GM12878 (cell line): ENCODE measurements around the gene RPL31.

Source experiments
- MTA3 ChIP-seq: IDR thresholded peaks from 2 replicates; pipeline ENCODE4 v1.6.1; 2012; ENCODE audit warnings: low read length, inconsistent platforms, borderline replicate concordance
- SMAD1 ChIP-seq: fragments of 450-650 bp; IDR thresholded peaks from 2 replicates; pipeline ENCODE4 v1.6.1; 2018; ENCODE audit warnings: mild to moderate bottlenecking, low read depth; ENCODE audit not compliant: partially characterized antibody
- TF ChIP-seq, protein P1 (sequence below): fragments of 450-650 bp; IDR thresholded peaks from 2 replicates; pipeline ENCODE4 v1.6.1; 2016; ENCODE audit warnings: mild to moderate bottlenecking
- TF ChIP-seq, protein P2 (sequence below), 3 experiments: IDR thresholded peaks in 2 of 3; conservative IDR thresholded peaks in 1 of 3; 2 replicates each; pipeline ENCODE4 v1.5.1; 2011; ENCODE audit warnings: low read depth in 3 of 3, low read length in 3 of 3, mild to moderate bottlenecking in 3 of 3, control low read depth in 2 of 3, moderate library complexity in 2 of 3, inconsistent platforms in 1 of 3, mixed read lengths in 1 of 3; ENCODE audit not compliant: control insufficient read depth in 2 of 3, insufficient read depth in 1 of 3; ENCODE audit errors: extremely low read depth in 1 of 3

DNA sequence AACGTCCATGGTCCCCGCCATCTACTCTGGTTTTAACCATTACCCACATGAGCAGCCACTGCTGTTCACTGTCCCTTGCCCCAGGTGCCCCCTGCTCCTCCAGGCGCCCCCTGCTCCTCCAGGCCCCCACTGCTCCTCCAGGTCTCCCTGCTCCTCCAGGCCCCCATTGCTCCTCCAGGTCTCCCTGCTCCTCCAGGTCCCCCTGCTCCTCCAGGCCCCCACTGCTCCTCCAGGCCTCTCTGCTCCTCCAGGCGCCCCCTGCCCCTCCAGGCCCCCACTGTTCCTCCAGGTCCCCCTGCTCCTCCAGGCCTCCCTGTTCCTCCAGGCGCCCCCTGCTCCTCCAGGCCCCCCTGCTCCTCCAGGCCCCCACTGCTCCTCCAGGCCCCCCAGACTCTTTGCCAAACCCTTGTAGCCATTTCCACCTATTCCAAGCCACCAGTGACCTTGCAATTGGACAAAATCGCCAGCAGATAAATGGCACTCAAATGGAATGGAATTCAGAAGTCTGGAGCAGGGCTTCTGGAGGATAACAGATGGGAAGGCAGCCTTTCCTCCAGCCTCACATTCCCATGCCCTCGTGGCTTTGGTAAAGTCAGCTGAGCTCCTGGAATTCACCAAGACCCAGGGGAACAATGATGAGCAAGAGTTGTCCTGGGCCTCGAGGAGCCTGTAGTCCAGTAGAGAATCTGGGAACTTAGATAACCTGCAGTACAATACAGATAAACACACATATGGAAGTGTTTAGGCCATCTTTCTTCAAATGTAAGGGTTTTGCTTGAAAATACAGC, 13.3 kb upstream of the RPL31 start:
- TF ChIP-seq, protein P1, sequence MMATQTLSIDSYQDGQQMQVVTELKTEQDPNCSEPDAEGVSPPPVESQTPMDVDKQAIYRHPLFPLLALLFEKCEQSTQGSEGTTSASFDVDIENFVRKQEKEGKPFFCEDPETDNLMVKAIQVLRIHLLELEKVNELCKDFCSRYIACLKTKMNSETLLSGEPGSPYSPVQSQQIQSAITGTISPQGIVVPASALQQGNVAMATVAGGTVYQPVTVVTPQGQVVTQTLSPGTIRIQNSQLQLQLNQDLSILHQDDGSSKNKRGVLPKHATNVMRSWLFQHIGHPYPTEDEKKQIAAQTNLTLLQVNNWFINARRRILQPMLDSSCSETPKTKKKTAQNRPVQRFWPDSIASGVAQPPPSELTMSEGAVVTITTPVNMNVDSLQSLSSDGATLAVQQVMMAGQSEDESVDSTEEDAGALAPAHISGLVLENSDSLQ: no peak
- TF ChIP-seq MTA3 (no peak), SMAD1 (no peak)
- TF ChIP-seq, protein P2, sequence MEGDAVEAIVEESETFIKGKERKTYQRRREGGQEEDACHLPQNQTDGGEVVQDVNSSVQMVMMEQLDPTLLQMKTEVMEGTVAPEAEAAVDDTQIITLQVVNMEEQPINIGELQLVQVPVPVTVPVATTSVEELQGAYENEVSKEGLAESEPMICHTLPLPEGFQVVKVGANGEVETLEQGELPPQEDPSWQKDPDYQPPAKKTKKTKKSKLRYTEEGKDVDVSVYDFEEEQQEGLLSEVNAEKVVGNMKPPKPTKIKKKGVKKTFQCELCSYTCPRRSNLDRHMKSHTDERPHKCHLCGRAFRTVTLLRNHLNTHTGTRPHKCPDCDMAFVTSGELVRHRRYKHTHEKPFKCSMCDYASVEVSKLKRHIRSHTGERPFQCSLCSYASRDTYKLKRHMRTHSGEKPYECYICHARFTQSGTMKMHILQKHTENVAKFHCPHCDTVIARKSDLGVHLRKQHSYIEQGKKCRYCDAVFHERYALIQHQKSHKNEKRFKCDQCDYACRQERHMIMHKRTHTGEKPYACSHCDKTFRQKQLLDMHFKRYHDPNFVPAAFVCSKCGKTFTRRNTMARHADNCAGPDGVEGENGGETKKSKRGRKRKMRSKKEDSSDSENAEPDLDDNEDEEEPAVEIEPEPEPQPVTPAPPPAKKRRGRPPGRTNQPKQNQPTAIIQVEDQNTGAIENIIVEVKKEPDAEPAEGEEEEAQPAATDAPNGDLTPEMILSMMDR (IDR thresholded peaks at IDR 0.05 in 2 of 3, conservative IDR thresholded peaks at IDR 0.05 in 1 of 3; ENCODE audit: control insufficient read depth in 2 of 3, extremely low read depth in 1 of 3, insufficient read depth in 1 of 3, low read depth in 3 of 3, low read length in 3 of 3): no peak
